Airway epithelial cell (primary cell): ENCODE data around the gene NINL. TPM values are rescaled to one million over a fixed set of nuclear protein-coding genes. Genes with fewer than 3 reads are reported as not detected.

Experiments
- total RNA-seq: library from RNA; depleted of rRNA; stranded (reverse); fragments of >200 nt; gene quantifications from 2 replicates; pipeline ENCODE4 v1.2.3, GENCODE V29; 2015

NINL gene
- 3.0 and 3.7 TPM in 2 replicates for total RNA-seq

DNA sequence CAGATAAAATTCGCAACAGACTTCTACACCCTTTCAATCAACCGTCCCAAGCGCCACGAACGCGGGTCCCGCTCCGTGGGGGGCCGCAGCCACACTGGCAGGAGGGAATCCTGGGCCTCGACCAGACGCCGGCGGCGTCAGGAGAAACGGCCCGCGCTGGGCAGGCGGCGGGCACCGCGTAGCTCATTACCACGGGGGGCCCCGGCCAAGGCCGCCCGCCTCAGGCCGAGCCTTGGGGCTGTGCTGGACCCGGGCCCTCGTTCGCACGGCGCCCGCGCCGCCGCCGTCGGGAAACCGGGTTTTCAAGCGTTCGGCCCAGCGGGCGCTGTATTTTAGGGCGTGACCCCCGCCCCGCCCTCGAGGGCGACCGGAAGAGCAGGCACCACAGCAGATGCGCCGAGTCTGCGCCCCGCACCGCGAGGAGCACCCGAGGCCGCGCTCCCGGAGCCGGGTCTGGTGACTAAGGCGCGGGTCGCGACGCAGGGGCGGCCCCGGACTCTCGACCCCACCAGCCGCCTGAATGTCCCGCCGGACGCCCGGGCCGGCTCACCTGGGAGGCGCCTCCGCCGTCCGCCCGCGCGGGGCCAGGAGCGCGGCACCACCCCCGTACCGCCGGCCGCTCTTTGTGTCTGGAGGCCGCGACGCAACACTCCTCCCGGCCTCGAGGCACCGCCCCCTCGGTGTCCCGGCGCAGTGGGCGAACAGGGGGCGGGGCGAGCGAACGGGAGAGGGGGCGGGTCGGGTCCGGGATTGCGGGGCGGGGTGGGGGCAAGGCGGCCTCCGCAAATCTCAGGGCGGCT is at the start of gene NINL:
Gene NINL, minus strand, starts transcription at position 627 of the 800 bp plus-strand sequence. CDS start 58,944 bp downstream, outside the sequence.

GRCh38 chr20:25623736-25624499 is 38.6 kb upstream of the NINL start, which contains the start of gene NANP:
Gene NANP (minus strand): TSS chr20:25624014. CDS start chr20:25623948, 66 bp downstream.

GRCh38 chr20:25407311-25408169 is 177.8 kb downstream of the NINL start, which contains the start of gene GINS1:
Gene GINS1 (plus strand): TSS chr20:25407673. CDS start chr20:25407821, 148 bp downstream.

Other genes with a start within 250 kb of the NINL start
- 38.7 and 42.7 TPM in 2 replicates for gene ABHD12, start 194.7 kb downstream of the NINL start, total RNA-seq
- gene GINS1, start 177.9 kb downstream of the NINL start, total RNA-seq: 12.6 and 15.2 TPM in 2 replicates
- gene NANP, start 38.5 kb upstream of the NINL start, total RNA-seq: 4.7 and 6.2 TPM in 2 replicates
- 8.7 and 8.9 TPM in 2 replicates for gene ZNF337, start 111.3 kb upstream of the NINL start, total RNA-seq